ENCODE data around the gene PPP2R2C. TPM values are rescaled to one million over a fixed set of nuclear protein-coding genes. Genes with fewer than 3 reads are reported as not detected.

Gene PPP2R2C
- total RNA-seq, 1 donor from 2014 or later: 10.8 TPM

GRCh38 chr4:6475492-6476020 lies 3.1 kb upstream of the PPP2R2C start:
- Mint-ChIP-seq H3K27ac (no peak overlapping the region), H3K9me3 (no peaks in the 10 kb centered on the region), H3K27me3 (peaks cover 72% of the 10 kb centered on the region), H3K36me3 (no peaks in the 10 kb centered on the region), H3K4me1 (ENCODE audit: unreplicated experiment) (no peaks in the 10 kb centered on the region), H3K4me3 (peak overlapping the region; percentile 64)
- no peak for TF ChIP-seq CTCF (conservative IDR thresholded peaks at IDR 0.05)
- peak; percentile 43 for DNase-seq (ENCODE audit: extremely low spot score, unreplicated experiment)

- peaks cover 71% of the 10 kb centered on the region for H3K27me3 Mint-ChIP-seq
- H3K4me3 Mint-ChIP-seq: peak overlapping the region; percentile 64
- no peaks in the 10 kb centered on the region for H3K36me3 Mint-ChIP-seq
- H3K27ac Mint-ChIP-seq: no peak overlapping the region
- TF ChIP-seq CTCF (conservative IDR thresholded peaks at IDR 0.05): no peak
- H3K9me3 Mint-ChIP-seq: no peaks in the 10 kb centered on the region
- H3K4me1 Mint-ChIP-seq (ENCODE audit: unreplicated experiment): no peaks in the 10 kb centered on the region
- DNase-seq (ENCODE audit: extremely low spot score, unreplicated experiment): peak; percentile 22
These were observed 2.5 kb upstream of the PPP2R2C start for GRCh38 chr4:6474705-6475457.

- no peak overlapping the region for H3K27ac Mint-ChIP-seq
- peak; percentile 54 for DNase-seq (ENCODE audit: extremely low spot score, unreplicated experiment)
These were observed 1.7 kb upstream of the PPP2R2C start for GRCh38 chr4:6474053-6474568.

GRCh38 chr4:6473264-6474052 lies 1.0 kb upstream of the PPP2R2C start:
- no peak overlapping the region for H3K27ac Mint-ChIP-seq
- H3K9me3 Mint-ChIP-seq: no peaks in the 10 kb centered on the region
- H3K27me3 Mint-ChIP-seq: peaks cover 75% of the 10 kb centered on the region
- peak overlapping the region; percentile 58 for H3K4me3 Mint-ChIP-seq
- peak; percentile 51 for DNase-seq (ENCODE audit: extremely low spot score, unreplicated experiment)
- H3K4me1 Mint-ChIP-seq (ENCODE audit: unreplicated experiment): no peaks in the 10 kb centered on the region
- TF ChIP-seq CTCF (conservative IDR thresholded peaks at IDR 0.05): no peak
- H3K36me3 Mint-ChIP-seq: no peaks in the 10 kb centered on the region

More at GRCh38 chr4:6474053-6474568, 1.7 kb upstream of the PPP2R2C start:
- H3K4me1 Mint-ChIP-seq (ENCODE audit: unreplicated experiment): no peaks in the 10 kb centered on the region
- peak; percentile 60 for TF ChIP-seq CTCF (conservative IDR thresholded peaks at IDR 0.05)
- no peaks in the 10 kb centered on the region for H3K36me3 Mint-ChIP-seq
- H3K4me3 Mint-ChIP-seq: peak overlapping the region; percentile 58
- no peaks in the 10 kb centered on the region for H3K9me3 Mint-ChIP-seq
- peaks cover 75% of the 10 kb centered on the region for H3K27me3 Mint-ChIP-seq

- Mint-ChIP-seq H3K27me3 (peaks cover 81% of the 10 kb centered on the region), H3K36me3 (no peaks in the 10 kb centered on the region), H3K4me3 (no peak overlapping the region), H3K27ac (no peak overlapping the region), H3K4me1 (ENCODE audit: unreplicated experiment) (no peaks in the 10 kb centered on the region), H3K9me3 (no peaks in the 10 kb centered on the region)
- DNase-seq (ENCODE audit: extremely low spot score, unreplicated experiment): peak; percentile 62
- no peak for TF ChIP-seq CTCF (conservative IDR thresholded peaks at IDR 0.05)
These were observed 417 bp downstream of the PPP2R2C start for GRCh38 chr4:6472008-6472386.
